HEK293 (cell line): ENCODE results near the gene DMWD.

ENCODE experiments used
- HIC1 ChIP-seq: fragments of 450-650 bp; formaldehyde crosslinking; IDR thresholded peaks from 2 replicates; pipeline ENCODE4 v1.5.1; 2016; ENCODE audit warnings: missing biosample characterization, missing genetic modification characterization
- KLF16 ChIP-seq: fragments of 450-650 bp; formaldehyde crosslinking; IDR thresholded peaks from 2 replicates; pipeline ENCODE4 v1.5.1; 2017; ENCODE audit warnings: missing biosample characterization, missing genetic modification characterization
- KLF17 ChIP-seq: fragments of 450-650 bp; formaldehyde crosslinking; IDR thresholded peaks from 2 replicates; pipeline ENCODE4 v1.5.1; 2016; ENCODE audit warnings: missing biosample characterization, missing genetic modification characterization
- MEIS1 ChIP-seq: sonication (generic); formaldehyde crosslinking; IDR thresholded peaks from 2 replicates; pipeline ENCODE4 v1.8.1; 2022; ENCODE audit warnings: missing genetic modification reagents, mild to moderate bottlenecking, borderline replicate concordance
- MZF1 ChIP-seq: fragments of 450-650 bp; formaldehyde crosslinking; IDR thresholded peaks from 2 replicates; pipeline ENCODE4 v1.5.1; 2017; ENCODE audit warnings: missing biosample characterization, missing genetic modification characterization, borderline replicate concordance
- SCRT2 ChIP-seq: fragments of 450-650 bp; formaldehyde crosslinking; IDR thresholded peaks from 2 replicates; pipeline ENCODE4 v1.5.1; 2016; ENCODE audit warnings: missing biosample characterization, missing genetic modification characterization
- SP3 ChIP-seq: fragments of 450-650 bp; formaldehyde crosslinking; IDR thresholded peaks from 2 replicates; pipeline ENCODE4 v1.5.1; 2016; ENCODE audit warnings: missing biosample characterization, missing genetic modification characterization
- TSHZ1 ChIP-seq: fragments of 450-650 bp; formaldehyde crosslinking; IDR thresholded peaks from 2 replicates; pipeline ENCODE4 v1.5.1; 2016; ENCODE audit warnings: missing biosample characterization, missing genetic modification characterization, borderline replicate concordance
- ZBTB17 ChIP-seq: fragments of 450-650 bp; formaldehyde crosslinking; IDR thresholded peaks from 2 replicates; pipeline ENCODE4 v1.5.1; 2016; ENCODE audit warnings: missing biosample characterization, missing genetic modification characterization
- ZBTB44 ChIP-seq: fragments of 450-650 bp; IDR thresholded peaks from 2 replicates; pipeline ENCODE4 v1.5.1; 2018; ENCODE audit warnings: missing biosample characterization, mild to moderate bottlenecking, missing genetic modification characterization
- ZBTB48 ChIP-seq: fragments of 450-650 bp; formaldehyde crosslinking; IDR thresholded peaks from 2 replicates; pipeline ENCODE4 v1.5.1; 2016; ENCODE audit warnings: missing biosample characterization, missing genetic modification characterization
- ZNF214 ChIP-seq: fragments of 450-650 bp; formaldehyde crosslinking; IDR thresholded peaks from 2 replicates; pipeline ENCODE4 v1.5.1; 2017; ENCODE audit warnings: missing biosample characterization, mild to moderate bottlenecking, missing genetic modification characterization, borderline replicate concordance
- ZNF324 ChIP-seq: fragments of 450-650 bp; formaldehyde crosslinking; IDR thresholded peaks from 2 replicates; pipeline ENCODE4 v1.5.1; 2016; ENCODE audit warnings: missing biosample characterization, missing genetic modification characterization
- ZNF362 ChIP-seq: fragments of 450-650 bp; formaldehyde crosslinking; IDR thresholded peaks from 2 replicates; pipeline ENCODE4 v1.5.1; 2016; ENCODE audit warnings: missing biosample characterization, missing genetic modification characterization
- ZNF423 ChIP-seq: fragments of 450-650 bp; formaldehyde crosslinking; IDR thresholded peaks from 2 replicates; pipeline ENCODE4 v1.5.1; 2016; ENCODE audit warnings: missing biosample characterization, missing genetic modification characterization
- ZNF510 ChIP-seq: fragments of 450-650 bp; formaldehyde crosslinking; IDR thresholded peaks from 2 replicates; pipeline ENCODE4 v1.5.1; 2018; ENCODE audit warnings: mild to moderate bottlenecking, missing genetic modification characterization, missing biosample characterization; ENCODE audit not compliant: insufficient replicate concordance
- ZNF518A ChIP-seq: fragments of 450-650 bp; formaldehyde crosslinking; conservative IDR thresholded peaks from 2 replicates; pipeline ENCODE4 v1.5.1; 2016; ENCODE audit warnings: low read depth, missing biosample characterization, missing genetic modification characterization
- ZNF544 ChIP-seq: fragments of 450-650 bp; formaldehyde crosslinking; IDR thresholded peaks from 2 replicates; pipeline ENCODE4 v1.5.0; 2017; ENCODE audit warnings: missing biosample characterization, missing genetic modification characterization
- ZNF561 ChIP-seq: fragments of 450-650 bp; IDR thresholded peaks from 2 replicates; pipeline ENCODE4 v1.5.1; 2018; ENCODE audit warnings: missing biosample characterization, missing genetic modification characterization, borderline replicate concordance
- ZNF610 ChIP-seq: fragments of 450-650 bp; formaldehyde crosslinking; IDR thresholded peaks from 2 replicates; pipeline ENCODE4 v1.5.1; 2016; ENCODE audit warnings: missing biosample characterization, missing genetic modification characterization, borderline replicate concordance
- ZNF660 ChIP-seq: fragments of 450-650 bp; IDR thresholded peaks from 2 replicates; pipeline ENCODE4 v1.5.1; 2018; ENCODE audit warnings: missing biosample characterization, mild to moderate bottlenecking, missing genetic modification characterization

The DMWD gene

GRCh38 chr19:45770192-45771101 is 22.2 kb downstream of the DMWD start (continued):
- TF ChIP-seq KLF17 (tag by site-specific recombination) = 0 out of 2 replicates have a peak, but pooled peaks have one; percentile 12
- TF ChIP-seq SCRT2 = peak; percentile 93
- 0 out of 2 replicates have a peak, but pooled peaks have one; percentile 55 for TF ChIP-seq ZNF660 (tag by site-specific recombination)
- no peak for TF ChIP-seq MZF1
- peak; percentile 97 for TF ChIP-seq SP3
- TF ChIP-seq ZNF610 (tag by site-specific recombination) = peak; percentile 70; the same call in 1 of the 2 replicates
- TF ChIP-seq ZBTB48 (tag by site-specific recombination) = peak; percentile 87
- peak; percentile 14; the same call in 1 of the 2 replicates for TF ChIP-seq ZNF561 (tag by site-specific recombination)
- TF ChIP-seq ZNF423 (tag by site-specific recombination) = no peak
- no peak for TF ChIP-seq MEIS1 (CRISPR knock-in tag)
- no peak for TF ChIP-seq TSHZ1
- no peak for TF ChIP-seq ZNF544
- no peak for TF ChIP-seq ZNF362 (tag by site-specific recombination)
- TF ChIP-seq ZNF214 (tag by site-specific recombination) = no peak
- peak; percentile 80 for TF ChIP-seq HIC1 (tag by site-specific recombination)
- peak; percentile 49 for TF ChIP-seq KLF16 (tag by site-specific recombination)
- no peak for TF ChIP-seq ZNF510
- TF ChIP-seq ZBTB44 (tag by site-specific recombination) = 0 out of 2 replicates have a peak, but pooled peaks have one; percentile 53
- TF ChIP-seq ZNF324 (tag by site-specific recombination) = no peak
- no peak for TF ChIP-seq ZNF518A
- TF ChIP-seq ZBTB17 (tag by site-specific recombination) = peak; percentile 70; the same call in 1 of the 2 replicates
